ENCODE data around the gene EXOC3. TPM values are rescaled to one million over a fixed set of nuclear protein-coding genes. Genes with fewer than 3 reads are reported as not detected.

EXOC3 gene
- total and polyA plus RNA-seq, 2 of the 8 experiments (the other 6 are each of a cell fraction or from before 2014, with no cell fraction given): 14.4 to 30.0 TPM

- H3K9me3 ChIP-seq (ENCODE audit: insufficient read depth in 2 of 2, low read depth in 1 of 2, low read length in 1 of 2): peaks cover 0 to 6% of the 10 kb centered on the region in 2 experiments; a peak in 2 of 4 replicates
- H3K79me2 ChIP-seq (ENCODE audit: control insufficient read depth in 1 of 2, insufficient read depth in 2 of 2, low read length in 2 of 2): peaks cover 0 to 2% of the 10 kb centered on the region in 2 experiments; a peak in 1 of 4 replicates
- CTCF ChIA-PET (ENCODE audit: partially characterized antibody): interaction anchor here (0.6 to 1.8 kb wide), 12 partner anchors 9 to 174 kb away, joined by 3 to 5 read pairs (median 3); no protein-coding TSS in a partner anchor
- no peak overlapping the region for H4K8ac ChIP-seq (ENCODE audit: extremely low read depth, insufficient read depth, low read length)
- H2BK20ac ChIP-seq (ENCODE audit: low read length): no peak overlapping the region
- no peak overlapping the region for H2BK12ac ChIP-seq (ENCODE audit: low read depth, low read length)
- H3K27me3 ChIP-seq (replicated peaks in 1 of 4; ENCODE audit: control insufficient read depth in 3 of 4, extremely low read depth in 1 of 4, insufficient read depth in 3 of 4, low read length in 3 of 4): peaks cover 0 to 4% (median 0%) of the 10 kb centered on the region in 4 experiments; a peak in 2 of 7 replicates
- DNase-seq (ENCODE audit: low read depth in 1 of 2, low spot score in 2 of 2): no peak
- H3K14ac ChIP-seq (ENCODE audit: insufficient read length): no peak overlapping the region
- peaks cover 2 to 13% of the 10 kb centered on the region in 2 experiments for H4K20me1 ChIP-seq (replicated peaks in 1 of 2; ENCODE audit: control insufficient read depth in 1 of 2, insufficient read depth in 2 of 2, low read length in 2 of 2)
- H3K27ac ChIP-seq (ENCODE audit: low read depth, low read length): no peak overlapping the region
- H3K4me3 ChIP-seq (ENCODE audit: extremely low read depth in 1 of 4, insufficient read depth in 2 of 4, low read depth in 3 of 4, low read length in 4 of 4): no peak overlapping the region
- H4K5ac ChIP-seq (ENCODE audit: insufficient read length, low read depth, low read length): no peak overlapping the region
- H4K91ac ChIP-seq (replicated peaks; ENCODE audit: insufficient read length, low read length): no peak overlapping the region
- H3K23me2 ChIP-seq (ENCODE audit: low read depth, low read length): peaks cover 1% of the 10 kb centered on the region; the same call in 1 of the 2 replicates
- no peak overlapping the region for H2BK15ac ChIP-seq (ENCODE audit: low read length)
- H2AFZ ChIP-seq (ENCODE audit: low read length): no peak overlapping the region
- no peak overlapping the region for H3K18ac ChIP-seq (ENCODE audit: extremely low read depth, low read length)
- no peak overlapping the region for H2BK120ac ChIP-seq (replicated peaks; ENCODE audit: low read depth, low read length)
- no peak overlapping the region for H3K4ac ChIP-seq (replicated peaks; ENCODE audit: insufficient read length, low read depth, low read length)
- no peak overlapping the region for H3K23ac ChIP-seq (ENCODE audit: insufficient read length)
- H3K36me3 ChIP-seq (ENCODE audit: control insufficient read depth in 2 of 4, insufficient read depth in 4 of 4, low read length in 3 of 4): peaks cover 15 to 46% (median 28%) of the 10 kb centered on the region in 4 experiments
- POLR2A ChIA-PET (ENCODE audit: partially characterized antibody): interaction anchor here (0.5 to 1.3 kb wide), 2 partner anchors 16 to 281 kb away, joined by 3 read pairs; no protein-coding TSS in a partner anchor
- WGBS, 2 experiments (ENCODE audit: extremely low coverage in 1 of 2, insufficient coverage in 1 of 2, insufficient read length in 1 of 2, insufficient replicate concordance in 2 of 2, low coverage in 1 of 2, low lambda C conversion rate in 2 of 2, missing lambda C conversion rate in 1 of 2): 93% methylated on average over 12 of the region's 12 CpGs; no CpG with 5 or more reads in 1 of the 2 experiments
- peaks cover 0 to 3% (median 2%) of the 10 kb centered on the region in 4 experiments; a peak in 4 of 7 replicates for H3K4me1 ChIP-seq (replicated peaks in 1 of 4; ENCODE audit: control insufficient read depth in 3 of 4, insufficient read depth in 4 of 4, low read length in 3 of 4)
- no peak overlapping the region for H2BK5ac ChIP-seq (ENCODE audit: low read depth, low read length)
- no peak overlapping the region for H3K56ac ChIP-seq (replicated peaks; ENCODE audit: insufficient read length, low read depth, low read length)
- no peak for FAIRE-seq
- no peak overlapping the region for H2AK5ac ChIP-seq (ENCODE audit: low read depth, low read length)
- no peak overlapping the region for H3K4me2 ChIP-seq (ENCODE audit: insufficient read depth in 1 of 2, low read depth in 2 of 2, low read length in 2 of 2)
- peaks cover 5% of the 10 kb centered on the region; the same call in 1 of the 2 replicates for H3K79me1 ChIP-seq (ENCODE audit: low read depth, low read length)
- no peak overlapping the region for H3K9ac ChIP-seq (replicated peaks in 1 of 4; ENCODE audit: extremely low read depth in 1 of 4, low read depth in 3 of 4, low read length in 3 of 4)
- TF ChIP-seq SP1 (IDR thresholded peaks at IDR 0.05; ENCODE audit: low read depth, low read length) (no peak), BCL11A (IDR thresholded peaks at IDR 0.05; ENCODE audit: low read depth in 2 of 2, low read length in 2 of 2) (no peak), CBX5 (IDR thresholded peaks at IDR 0.05; ENCODE audit: low read depth, low read length) (no peak), GABPA (IDR thresholded peaks at IDR 0.05; ENCODE audit: borderline replicate concordance, insufficient read depth, low read length) (no peak), TAF1 (IDR thresholded peaks at IDR 0.05; ENCODE audit: low read depth, low read length) (no peak), ASH2L (IDR thresholded peaks at IDR 0.05; ENCODE audit: low read length) (no peak), FOSL1 (IDR thresholded peaks at IDR 0.05; ENCODE audit: insufficient read depth, low read depth, low read length) (no peak), RNF2 (IDR thresholded peaks at IDR 0.05; ENCODE audit: borderline replicate concordance, low read depth, low read length, missing control alignments, poor library complexity, severe bottlenecking) (no peak), EP300 (IDR thresholded peaks at IDR 0.05; ENCODE audit: borderline replicate concordance in 1 of 2, low read depth in 2 of 2, low read length in 2 of 2) (no peak)
- TF ChIP-seq, protein P1, sequence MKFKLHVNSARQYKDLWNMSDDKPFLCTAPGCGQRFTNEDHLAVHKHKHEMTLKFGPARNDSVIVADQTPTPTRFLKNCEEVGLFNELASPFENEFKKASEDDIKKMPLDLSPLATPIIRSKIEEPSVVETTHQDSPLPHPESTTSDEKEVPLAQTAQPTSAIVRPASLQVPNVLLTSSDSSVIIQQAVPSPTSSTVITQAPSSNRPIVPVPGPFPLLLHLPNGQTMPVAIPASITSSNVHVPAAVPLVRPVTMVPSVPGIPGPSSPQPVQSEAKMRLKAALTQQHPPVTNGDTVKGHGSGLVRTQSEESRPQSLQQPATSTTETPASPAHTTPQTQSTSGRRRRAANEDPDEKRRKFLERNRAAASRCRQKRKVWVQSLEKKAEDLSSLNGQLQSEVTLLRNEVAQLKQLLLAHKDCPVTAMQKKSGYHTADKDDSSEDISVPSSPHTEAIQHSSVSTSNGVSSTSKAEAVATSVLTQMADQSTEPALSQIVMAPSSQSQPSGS (IDR thresholded peaks at IDR 0.05; ENCODE audit: low read length): no peak
- TF ChIP-seq, protein P2, sequence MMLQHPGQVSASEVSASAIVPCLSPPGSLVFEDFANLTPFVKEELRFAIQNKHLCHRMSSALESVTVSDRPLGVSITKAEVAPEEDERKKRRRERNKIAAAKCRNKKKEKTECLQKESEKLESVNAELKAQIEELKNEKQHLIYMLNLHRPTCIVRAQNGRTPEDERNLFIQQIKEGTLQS (IDR thresholded peaks at IDR 0.05; ENCODE audit: insufficient read depth, low read depth, low read length): no peak
Observed at GRCh38 chr5:448766-449090, 5.8 kb downstream of the EXOC3 start.
